Body of pancreas (tissue), 4 donors: Measurements from ENCODE around the gene GPBP1.

ENCODE experiments used
- POLR2A ChIP-seq, 3 donors: fragments of 450-650 bp; IDR thresholded peaks; one replicate each; pipeline ENCODE4 v1.6.1; 2016; ENCODE audit warnings: antibody characterized with exemption in 3 of 3, mild to moderate bottlenecking in 2 of 3
- TF ChIP-seq, protein P1 (sequence below), 7 experiments: fragments of 450-650 bp in 4 of 7; fragments of 200-600 bp in 3 of 7; sonication (generic) in 3 of 7; IDR thresholded peaks; one replicate each; pipeline ENCODE4 v1.5.1; 2016 to 2019; ENCODE audit warnings: antibody characterized with exemption in 7 of 7

DNA sequence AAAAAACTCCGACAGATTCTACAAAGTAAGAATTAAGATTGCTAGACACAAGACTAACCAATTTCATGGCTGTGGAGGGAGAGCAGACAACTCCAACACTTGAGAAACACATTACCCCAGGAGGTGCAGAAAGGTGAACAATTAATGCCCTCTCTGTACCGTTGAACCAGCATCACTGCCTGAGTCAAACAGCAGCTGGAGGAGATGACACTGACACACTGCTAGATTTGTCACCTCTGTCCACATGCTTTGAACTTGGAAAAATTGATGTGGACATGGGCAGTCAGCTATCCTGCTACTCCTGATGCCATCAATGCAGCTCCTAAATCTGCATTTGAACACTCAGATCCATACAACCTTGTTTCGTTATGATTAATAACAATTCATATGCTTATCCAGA lies 51.7 kb downstream of the GPBP1 start:
- TF ChIP-seq POLR2A (IDR thresholded peaks at IDR 0.05), result no peak
- TF ChIP-seq, protein P1, sequence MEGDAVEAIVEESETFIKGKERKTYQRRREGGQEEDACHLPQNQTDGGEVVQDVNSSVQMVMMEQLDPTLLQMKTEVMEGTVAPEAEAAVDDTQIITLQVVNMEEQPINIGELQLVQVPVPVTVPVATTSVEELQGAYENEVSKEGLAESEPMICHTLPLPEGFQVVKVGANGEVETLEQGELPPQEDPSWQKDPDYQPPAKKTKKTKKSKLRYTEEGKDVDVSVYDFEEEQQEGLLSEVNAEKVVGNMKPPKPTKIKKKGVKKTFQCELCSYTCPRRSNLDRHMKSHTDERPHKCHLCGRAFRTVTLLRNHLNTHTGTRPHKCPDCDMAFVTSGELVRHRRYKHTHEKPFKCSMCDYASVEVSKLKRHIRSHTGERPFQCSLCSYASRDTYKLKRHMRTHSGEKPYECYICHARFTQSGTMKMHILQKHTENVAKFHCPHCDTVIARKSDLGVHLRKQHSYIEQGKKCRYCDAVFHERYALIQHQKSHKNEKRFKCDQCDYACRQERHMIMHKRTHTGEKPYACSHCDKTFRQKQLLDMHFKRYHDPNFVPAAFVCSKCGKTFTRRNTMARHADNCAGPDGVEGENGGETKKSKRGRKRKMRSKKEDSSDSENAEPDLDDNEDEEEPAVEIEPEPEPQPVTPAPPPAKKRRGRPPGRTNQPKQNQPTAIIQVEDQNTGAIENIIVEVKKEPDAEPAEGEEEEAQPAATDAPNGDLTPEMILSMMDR (IDR thresholded peaks at IDR 0.05), result no peak
